ENCODE measurements around the gene ASPDH. TPM values are rescaled to one million over a fixed set of nuclear protein-coding genes. Genes with fewer than 3 reads are reported as not detected.

The ASPDH gene
- total RNA-seq, 1 experiment from 2014 or later, result not detected

- in situ Hi-C loops (cut with HindIII; ENCODE audit: low pct_unique_long_range_greater_than_20kb, low sequenced_read_pairs) (no loop called here), intact Hi-C loops (cut with micrococcal nuclease; ENCODE audit: unreplicated experiment) (no loop called here)
- no peak for TF ChIP-seq REST (IDR thresholded peaks at IDR 0.05; ENCODE audit: insufficient read depth in 1 of 2, low read depth in 2 of 2, low read length in 1 of 2)
- TF ChIP-seq, protein P1, sequence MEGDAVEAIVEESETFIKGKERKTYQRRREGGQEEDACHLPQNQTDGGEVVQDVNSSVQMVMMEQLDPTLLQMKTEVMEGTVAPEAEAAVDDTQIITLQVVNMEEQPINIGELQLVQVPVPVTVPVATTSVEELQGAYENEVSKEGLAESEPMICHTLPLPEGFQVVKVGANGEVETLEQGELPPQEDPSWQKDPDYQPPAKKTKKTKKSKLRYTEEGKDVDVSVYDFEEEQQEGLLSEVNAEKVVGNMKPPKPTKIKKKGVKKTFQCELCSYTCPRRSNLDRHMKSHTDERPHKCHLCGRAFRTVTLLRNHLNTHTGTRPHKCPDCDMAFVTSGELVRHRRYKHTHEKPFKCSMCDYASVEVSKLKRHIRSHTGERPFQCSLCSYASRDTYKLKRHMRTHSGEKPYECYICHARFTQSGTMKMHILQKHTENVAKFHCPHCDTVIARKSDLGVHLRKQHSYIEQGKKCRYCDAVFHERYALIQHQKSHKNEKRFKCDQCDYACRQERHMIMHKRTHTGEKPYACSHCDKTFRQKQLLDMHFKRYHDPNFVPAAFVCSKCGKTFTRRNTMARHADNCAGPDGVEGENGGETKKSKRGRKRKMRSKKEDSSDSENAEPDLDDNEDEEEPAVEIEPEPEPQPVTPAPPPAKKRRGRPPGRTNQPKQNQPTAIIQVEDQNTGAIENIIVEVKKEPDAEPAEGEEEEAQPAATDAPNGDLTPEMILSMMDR (IDR thresholded peaks at IDR 0.05), result no peak
- BruUV-seq (replicated peaks), result no TSS peak
- H3K4me1 ChIP-seq (ENCODE audit: control insufficient read depth, insufficient read depth, low read length), result no peaks in the 10 kb centered on the region
- no peaks in the 10 kb centered on the region for H3K9me3 ChIP-seq (ENCODE audit: control insufficient read depth, insufficient read depth, low read depth, low read length)
- H3K4me3 ChIP-seq (ENCODE audit: low read depth in 2 of 2, low read length in 2 of 2), result no peak overlapping the region
- no peaks in the 10 kb centered on the region for H3K27me3 ChIP-seq (ENCODE audit: control insufficient read depth, insufficient read depth, low read length)
- ATAC-seq (no peak; the same call in 1 of the 2 replicates), DNase-seq (ENCODE audit: low read depth, low spot score) (no peak)
- ChIA-PET POLR2A (no interaction called here), CTCF (interaction anchor here (0.8 kb wide), 1 partner anchor 244 kb away, joined by 3 read pairs; no protein-coding TSS in a partner anchor)
- no peaks in the 10 kb centered on the region for H3K36me3 ChIP-seq (ENCODE audit: control insufficient read depth, insufficient read depth, low read length)
- H3K27ac ChIP-seq (ENCODE audit: low read length), result no peak overlapping the region
Measured at GRCh38 chr19:50516964-50517703, 3.4 kb upstream of the ASPDH start.

- CTCF ChIA-PET, result interaction anchor here (0.8 kb wide), 1 partner anchor 244 kb away, joined by 3 read pairs; no protein-coding TSS in a partner anchor
- H3K36me3 ChIP-seq (ENCODE audit: control insufficient read depth, insufficient read depth, low read length), result no peaks in the 10 kb centered on the region
- DNase-seq (ENCODE audit: low read depth, low spot score), result no peak
- ATAC-seq, result no peak
- H3K4me1 ChIP-seq (ENCODE audit: control insufficient read depth, insufficient read depth, low read length), result no peaks in the 10 kb centered on the region
- intact Hi-C loops (cut with micrococcal nuclease; ENCODE audit: unreplicated experiment) (no loop called here), in situ Hi-C loops (cut with HindIII; ENCODE audit: low pct_unique_long_range_greater_than_20kb, low sequenced_read_pairs) (no loop called here)
- H3K9me3 ChIP-seq (ENCODE audit: control insufficient read depth, insufficient read depth, low read depth, low read length), result no peaks in the 10 kb centered on the region
- BruUV-seq (replicated peaks), result no TSS peak
- no peaks in the 10 kb centered on the region for H3K27me3 ChIP-seq (ENCODE audit: control insufficient read depth, insufficient read depth, low read length)
- H3K27ac ChIP-seq (ENCODE audit: low read length), result no peak overlapping the region
- H3K4me3 ChIP-seq (ENCODE audit: low read depth in 2 of 2, low read length in 2 of 2), result no peak overlapping the region
- POLR2A ChIA-PET, result no interaction called here
- TF ChIP-seq SIN3A (IDR thresholded peaks at IDR 0.05; ENCODE audit: borderline replicate concordance, insufficient read depth, low read depth, low read length) (no peak), POLR2AphosphoS5 (IDR thresholded peaks at IDR 0.05; ENCODE audit: low read depth, low read length) (no peak), TCF7L2 (IDR thresholded peaks at IDR 0.05; ENCODE audit: low read depth, low read length) (no peak), REST (IDR thresholded peaks at IDR 0.05; ENCODE audit: insufficient read depth in 1 of 2, low read depth in 2 of 2, low read length in 1 of 2) (no peak)
- TF ChIP-seq, protein P1 (IDR thresholded peaks at IDR 0.05), result no peak
Measured at GRCh38 chr19:50516456-50516855, 2.7 kb upstream of the ASPDH start.

Measured in Panc1 (cell line).